GM18951 (cell line): Measurements from ENCODE around the gene DIS3L.
"Not testable (repeated sequence)": the region's sequence is repeated elsewhere in the genome, so short reads cannot be mapped to it uniquely, and the experiment has no call there.

Source experiments
- POLR2A ChIP-seq: IDR thresholded peaks from 4 replicates; pipeline ENCODE4 v1.6.1; 2011; ENCODE audit warnings: mild to moderate bottlenecking; ENCODE audit not compliant: insufficient read length, insufficient read depth; ENCODE audit errors: extremely low read depth
- in situ Hi-C: fragments of 300-500 bp; cut with MboI; formaldehyde crosslinking; loops from one replicate; pipeline ENCODE4 v1.12.0; 2022; ENCODE audit warnings: low sequenced_read_pairs, mixed read lengths, inconsistent platforms; ENCODE audit not compliant: unreplicated experiment

DIS3L gene

DNA sequence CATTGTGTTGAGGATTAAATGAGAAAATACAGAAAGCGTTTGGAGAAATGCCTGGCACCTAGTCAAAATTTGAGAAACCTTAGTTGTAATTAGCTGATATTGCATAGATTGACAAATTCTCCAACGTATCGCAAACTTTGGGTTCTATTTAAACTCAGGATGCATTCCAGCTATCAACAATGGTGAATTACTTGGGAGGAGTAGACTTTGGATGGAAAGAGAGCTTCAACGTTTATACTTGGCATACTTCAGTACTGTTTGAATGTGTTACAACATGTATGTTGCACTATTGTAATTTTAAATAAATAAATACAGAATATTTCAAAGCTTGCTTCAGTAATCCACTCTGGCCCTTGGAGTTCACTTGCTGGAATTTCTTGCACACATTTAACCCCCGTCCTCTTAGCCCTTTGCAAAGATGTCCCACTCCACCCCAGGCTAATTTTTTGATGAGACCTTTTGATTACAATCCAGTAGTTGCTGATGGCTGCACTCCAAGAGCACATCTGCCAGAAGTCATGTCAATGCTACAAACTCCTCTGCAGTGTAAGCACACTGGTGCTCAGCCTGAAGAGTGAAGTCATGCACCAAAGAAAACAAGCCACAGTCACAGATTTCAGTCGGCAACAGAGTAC lies 4.7 kb upstream of the DIS3L start:
- TF ChIP-seq POLR2A, result no peak

DNA sequence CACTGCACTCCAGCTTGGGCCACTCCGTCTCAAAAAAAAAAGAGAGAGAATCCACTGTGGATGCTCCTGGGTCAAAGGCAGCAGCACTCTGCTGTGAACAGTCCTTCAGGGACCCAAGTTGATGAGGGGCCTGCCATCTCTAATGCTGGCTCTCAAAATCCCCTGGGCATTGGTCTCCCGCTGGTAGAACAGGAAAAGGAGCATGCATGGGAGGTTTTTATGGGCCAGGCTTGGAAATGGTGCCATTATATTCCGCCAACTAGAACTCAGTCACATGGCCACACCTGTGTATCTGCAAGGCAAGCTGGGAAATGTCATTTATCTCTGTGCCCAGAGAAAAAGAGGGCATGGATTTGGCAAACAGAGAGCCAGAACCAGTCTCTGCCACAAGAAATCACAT lies 3.4 kb upstream of the DIS3L start:
- in situ Hi-C loops, result no loop called here
- no peak for TF ChIP-seq POLR2A

More for the DNA sequence above, 4.7 kb upstream of the DIS3L start:
- in situ Hi-C loops, result no loop called here

DNA sequence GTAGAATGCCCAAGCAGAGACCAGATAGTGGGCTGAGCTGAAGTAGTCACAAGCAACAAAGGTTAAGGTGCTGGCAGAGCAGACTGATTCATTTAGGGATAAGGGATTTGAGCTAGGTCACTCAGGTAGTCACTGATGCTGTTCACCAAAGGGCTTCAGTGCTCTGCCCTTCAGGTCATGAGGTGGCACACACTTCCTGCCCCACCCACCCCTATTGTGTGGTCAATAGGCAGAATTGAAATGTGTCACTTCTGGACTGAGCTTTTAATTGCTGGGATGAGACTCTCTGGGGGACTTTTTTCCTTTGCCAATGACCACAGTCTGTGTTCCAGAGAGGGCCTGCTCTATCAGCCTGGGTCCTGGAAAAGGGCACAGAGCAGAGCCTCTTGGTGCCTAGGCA lies 2.9 kb upstream of the DIS3L start:
- in situ Hi-C loops, result no loop called here
- TF ChIP-seq POLR2A, result no peak

DNA sequence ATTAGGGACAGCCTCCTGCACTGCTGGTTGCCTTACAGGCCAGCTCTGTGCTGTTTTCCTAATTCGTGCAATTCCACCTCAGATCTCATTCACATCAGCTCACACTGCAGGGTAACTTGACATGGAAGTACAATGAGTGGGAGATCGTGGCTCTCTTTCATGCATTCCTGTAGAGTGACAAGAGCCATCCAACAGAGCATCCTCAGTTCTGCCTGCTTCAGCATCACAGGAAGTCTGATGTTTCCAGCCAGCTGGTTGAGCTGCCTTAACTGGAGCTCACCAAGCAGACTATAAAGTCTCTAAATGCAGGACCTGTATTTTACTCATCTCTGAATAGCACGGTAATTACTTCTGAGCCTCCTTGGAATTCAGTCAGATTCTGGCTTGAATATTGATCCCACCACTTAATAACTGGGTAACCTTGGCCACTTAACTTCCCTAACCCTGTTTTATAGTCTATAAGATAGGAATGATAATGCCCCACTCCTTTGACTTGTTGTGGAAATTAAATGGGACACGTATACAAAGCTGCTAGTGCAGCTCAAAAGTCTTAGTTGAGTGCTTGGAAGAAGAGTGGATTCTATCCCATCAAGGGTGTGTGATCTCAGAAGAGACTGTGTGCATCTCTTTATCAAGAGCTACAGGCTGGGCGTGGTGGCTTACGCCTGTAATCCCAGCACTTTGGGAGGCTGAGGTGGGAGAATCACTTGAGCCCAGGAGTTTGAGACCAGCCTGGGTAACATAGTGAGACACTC lies 1.4 kb upstream of the DIS3L start:
- in situ Hi-C loops, result no loop called here
- no peak for TF ChIP-seq POLR2A

DNA sequence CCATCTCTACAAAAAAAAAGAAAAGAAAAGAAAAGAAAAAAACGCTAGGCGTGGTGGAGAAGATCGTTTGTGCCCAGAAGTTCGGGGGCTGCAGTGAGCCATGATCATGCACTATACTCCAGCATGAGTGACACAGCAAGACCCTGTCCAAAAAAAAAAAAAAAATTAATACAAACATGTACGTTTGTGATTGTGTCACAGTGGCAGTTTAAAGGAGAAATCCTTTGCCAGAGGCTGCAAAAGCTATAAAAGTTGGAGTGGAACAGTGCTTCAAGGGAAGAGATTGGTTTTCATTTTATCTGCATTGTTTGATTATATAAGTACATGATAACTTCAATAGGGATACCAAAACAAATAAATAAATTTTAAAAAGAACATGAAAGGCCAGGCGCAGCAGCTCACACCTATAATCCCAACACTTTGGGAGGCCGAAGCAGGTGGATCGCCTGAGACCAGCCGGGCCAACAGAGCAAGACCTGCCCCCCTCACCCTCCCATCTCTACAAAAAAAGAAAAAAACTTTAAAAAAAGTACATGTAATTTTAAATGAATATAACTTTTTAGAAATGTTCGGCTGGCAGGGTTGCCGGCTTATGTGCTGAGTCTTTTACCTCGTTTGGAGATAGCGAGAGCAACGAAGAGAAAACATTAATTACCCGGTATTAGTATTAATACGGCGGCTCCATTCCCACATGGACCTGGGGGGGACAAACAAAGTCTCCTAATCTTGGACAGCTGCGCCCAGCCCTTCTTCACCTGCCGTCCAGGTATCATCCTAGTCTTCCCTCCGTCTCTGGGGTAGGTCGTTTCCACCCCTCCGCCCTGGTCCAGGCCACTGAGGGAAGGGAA lies 573 bp upstream of the DIS3L start:
- no peak for TF ChIP-seq POLR2A
- in situ Hi-C loops, result no loop called here

DNA sequence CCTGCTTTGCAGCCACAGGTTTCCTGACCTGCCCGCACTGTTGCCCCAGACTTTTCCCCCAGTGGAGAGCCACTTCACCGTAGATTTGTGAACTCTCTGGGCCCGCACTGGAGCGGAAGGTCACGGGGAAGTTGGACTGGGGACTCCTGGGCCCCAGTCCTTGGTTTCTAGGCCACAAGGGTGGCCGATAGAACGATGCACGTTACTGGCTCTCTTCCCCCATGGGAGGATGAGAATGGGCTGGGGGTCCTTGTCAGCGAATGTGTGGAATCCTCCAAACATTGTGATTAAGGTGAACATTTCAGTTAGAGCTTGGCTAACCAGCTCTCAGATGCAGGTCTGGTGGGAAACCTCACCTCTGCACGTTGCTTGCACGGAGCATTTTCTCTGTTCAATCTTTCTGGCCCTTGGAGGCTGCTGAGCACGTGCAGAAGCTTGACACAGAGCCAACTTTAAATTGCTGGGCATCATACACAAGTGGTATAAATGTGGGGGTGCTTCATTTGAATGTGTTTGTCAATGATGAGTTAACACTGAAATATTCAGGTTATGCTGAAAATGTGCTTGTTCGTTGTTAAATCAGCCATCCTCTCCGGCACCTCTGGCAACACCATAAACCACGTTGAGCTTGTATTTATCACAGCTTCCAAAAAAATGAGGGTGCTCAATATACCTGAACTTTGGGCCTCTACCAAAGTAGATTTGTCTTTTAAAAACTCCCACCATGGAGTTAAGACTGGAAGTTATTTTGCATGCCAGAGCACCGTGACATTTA lies 976 bp downstream of the DIS3L start:
- TF ChIP-seq POLR2A, result no peak
- in situ Hi-C loops, result no loop called here

DNA sequence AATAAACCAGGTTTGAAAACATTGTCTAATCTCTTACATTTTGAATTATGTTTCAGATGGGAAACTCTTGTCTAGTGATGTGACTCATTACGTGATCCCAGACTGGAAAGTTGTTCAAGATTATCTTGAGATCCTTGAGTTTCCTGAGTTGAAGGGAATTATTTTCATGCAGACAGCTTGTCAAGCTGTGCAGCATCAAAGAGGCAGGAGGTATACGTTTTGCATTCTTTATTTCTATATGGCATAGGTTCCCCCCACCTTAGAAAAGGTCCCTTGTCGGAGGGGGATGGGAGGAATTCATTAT lies 1.5 kb downstream of the DIS3L start:
- in situ Hi-C loops, result no loop called here
- no peak for TF ChIP-seq POLR2A

DNA sequence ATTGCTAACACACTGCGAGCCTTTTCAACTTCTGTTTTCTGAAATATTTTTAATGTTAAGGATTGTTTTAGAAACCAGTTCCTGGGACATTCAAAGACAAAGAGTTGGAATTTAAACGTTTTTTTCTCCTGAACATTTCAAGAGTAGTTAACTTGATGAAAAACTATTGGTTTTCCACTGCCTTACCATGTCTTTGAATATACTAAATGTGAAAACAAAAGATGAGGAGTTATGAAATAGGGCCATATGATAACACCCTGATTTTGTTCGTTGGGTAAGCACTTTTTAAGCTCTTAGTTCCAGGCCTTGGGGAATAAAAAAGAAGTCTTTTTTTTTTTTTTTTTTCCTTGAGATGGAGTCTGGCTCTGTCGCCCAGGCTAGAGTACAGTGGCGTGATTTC lies 2.8 kb downstream of the DIS3L start:
- TF ChIP-seq POLR2A, result no peak
- in situ Hi-C loops, result no loop called here

DNA sequence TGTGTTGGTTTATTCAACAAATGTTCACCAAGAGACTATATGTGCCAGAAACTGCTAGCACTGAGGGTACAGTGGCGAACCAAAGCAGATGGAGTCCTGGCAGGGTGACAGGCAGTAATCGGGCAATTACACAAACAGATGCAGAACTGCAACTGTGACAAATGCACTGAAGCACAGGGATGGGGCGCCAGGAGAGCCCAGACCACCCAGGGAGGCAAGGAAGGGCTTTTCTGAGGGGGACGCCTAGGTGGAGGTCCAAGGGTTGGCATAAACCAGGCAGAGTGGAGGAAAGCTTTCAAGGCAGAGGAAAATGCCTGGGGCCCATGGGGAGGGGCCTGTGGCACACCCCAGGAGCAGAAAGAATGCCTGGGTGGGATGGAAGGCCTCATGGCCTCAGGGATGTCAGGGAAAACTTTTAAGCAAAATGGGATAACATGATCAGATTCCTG lies 5.5 kb downstream of the DIS3L start:
- no peak for TF ChIP-seq POLR2A
- in situ Hi-C loops, result no loop called here

DNA sequence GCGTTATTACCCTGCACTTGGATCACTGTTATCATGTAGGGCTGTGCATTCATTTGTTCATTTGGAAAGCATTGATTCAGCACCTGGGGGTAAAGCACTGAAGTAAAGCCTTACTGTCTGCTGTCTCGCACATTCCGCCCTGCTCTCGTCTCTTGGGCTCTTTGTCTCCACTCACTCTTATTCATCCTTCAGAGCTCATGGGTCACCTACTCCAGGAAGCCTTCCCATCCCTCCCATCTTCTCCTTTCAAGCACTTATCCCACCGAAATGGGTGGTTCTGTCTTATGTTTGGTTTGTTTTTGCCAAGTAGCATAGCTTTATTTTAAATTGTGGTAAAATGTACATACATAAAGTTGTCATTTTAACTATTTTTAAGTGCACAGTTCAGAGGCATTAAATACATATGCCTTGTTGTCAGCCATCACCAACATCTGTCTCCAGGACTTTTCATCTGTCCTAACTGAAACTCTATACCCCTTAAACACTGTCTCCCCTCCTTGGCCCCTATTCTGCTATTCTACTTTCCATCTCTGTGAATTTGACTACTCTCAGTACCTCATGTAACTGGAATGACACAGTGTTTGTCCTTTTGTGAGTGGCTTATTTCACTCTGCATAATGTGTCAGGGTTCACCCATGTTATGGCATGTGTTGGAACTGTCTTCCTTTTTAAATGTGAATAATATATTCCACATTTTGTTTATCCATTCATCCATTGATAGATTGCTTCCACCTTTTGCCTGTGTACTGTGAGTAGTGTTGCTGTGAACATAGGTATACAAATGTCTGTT lies 9.3 kb downstream of the DIS3L start:
- in situ Hi-C loops, result no loop called here
- no peak for TF ChIP-seq POLR2A

DNA sequence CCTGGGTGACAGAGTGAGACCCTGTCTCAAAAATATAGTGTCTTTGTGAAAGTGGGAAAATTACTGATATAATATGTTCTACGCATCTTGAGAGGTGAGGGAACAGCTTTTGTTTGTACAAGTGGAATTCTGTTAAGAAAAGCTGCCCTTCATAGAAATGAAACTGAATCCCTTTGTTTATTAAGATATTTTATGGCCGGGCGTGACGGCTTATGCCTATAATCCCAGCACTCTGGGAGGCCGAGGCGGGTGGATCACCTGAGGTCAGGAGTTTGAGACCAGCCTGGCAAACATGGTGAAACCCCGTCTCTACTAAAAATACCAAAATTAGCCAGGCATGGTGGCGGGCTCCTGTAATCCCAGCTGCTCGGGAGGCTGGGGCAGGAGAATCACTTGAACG lies 11.1 kb downstream of the DIS3L start:
- in situ Hi-C loops, result not testable (repeated sequence)

DNA sequence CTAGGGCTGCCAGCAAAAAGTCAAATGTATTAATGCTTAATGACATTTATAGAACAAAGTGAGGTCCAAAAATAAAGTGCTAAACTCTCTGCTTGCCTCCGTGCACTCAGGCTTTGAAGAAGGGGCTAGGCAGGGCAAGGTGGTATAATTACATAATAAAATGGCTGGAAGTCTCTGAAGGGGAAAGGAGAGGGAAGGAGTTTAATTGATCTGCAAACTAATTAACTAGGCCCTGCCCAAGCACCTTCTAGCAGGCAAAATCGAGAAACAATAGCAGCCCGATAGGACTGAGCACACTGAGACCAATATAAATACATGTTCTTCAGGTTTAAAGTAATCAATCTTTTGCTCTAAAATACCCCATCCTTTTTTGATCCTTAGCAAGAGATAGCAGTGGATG lies 13.0 kb downstream of the DIS3L start:
- TF ChIP-seq POLR2A, result no peak
- in situ Hi-C loops, result no loop called here
